ENCODE results near the gene EREG.

Gene EREG

GRCh38 chr4:74320559-74321118 lies 44.3 kb upstream of the EREG start:
- DNase-seq (ENCODE audit: low read depth): peak; percentile 17
- TF ChIP-seq CTCF (conservative IDR thresholded peaks at IDR 0.05; ENCODE audit: low read depth, low read length): peak; percentile 70
- no peak overlapping the region for H3K4me3 ChIP-seq (ENCODE audit: low read length)

GRCh38 chr4:74322301-74322700 lies 42.6 kb upstream of the EREG start:
- H3K4me3 ChIP-seq (ENCODE audit: low read length): no peak overlapping the region
- no peak for DNase-seq (ENCODE audit: low read depth)
- TF ChIP-seq CTCF (conservative IDR thresholded peaks at IDR 0.05; ENCODE audit: low read depth, low read length): no peak

- H3K4me3 ChIP-seq (ENCODE audit: low read length): no peak overlapping the region
Measured at GRCh38 chr4:74323663-74324062, 41.3 kb upstream of the EREG start.

GRCh38 chr4:74324262-74324661 lies 40.7 kb upstream of the EREG start:
- TF ChIP-seq CTCF (conservative IDR thresholded peaks at IDR 0.05; ENCODE audit: low read depth, low read length): no peak
- DNase-seq (ENCODE audit: low read depth): no peak

More at GRCh38 chr4:74323663-74324062, 41.3 kb upstream of the EREG start:
- DNase-seq (ENCODE audit: low read depth): no peak
- no peak for TF ChIP-seq CTCF (conservative IDR thresholded peaks at IDR 0.05; ENCODE audit: low read depth, low read length)

GRCh38 chr4:74325886-74326285 lies 39.1 kb upstream of the EREG start:
- no peak for DNase-seq (ENCODE audit: low read depth)
- no peak overlapping the region for H3K4me3 ChIP-seq (ENCODE audit: low read length)
- TF ChIP-seq CTCF (conservative IDR thresholded peaks at IDR 0.05; ENCODE audit: low read depth, low read length): no peak

More at GRCh38 chr4:74324262-74324661, 40.7 kb upstream of the EREG start:
- H3K4me3 ChIP-seq (ENCODE audit: low read length): no peak overlapping the region

- DNase-seq (ENCODE audit: low read depth): no peak
- no peak overlapping the region for H3K4me3 ChIP-seq (ENCODE audit: low read length)
- TF ChIP-seq CTCF (conservative IDR thresholded peaks at IDR 0.05; ENCODE audit: low read depth, low read length): no peak
Measured at GRCh38 chr4:74327762-74328161, 37.2 kb upstream of the EREG start.

GRCh38 chr4:74328501-74328900 lies 36.4 kb upstream of the EREG start:
- H3K4me3 ChIP-seq (ENCODE audit: low read length): no peak overlapping the region
- TF ChIP-seq CTCF (conservative IDR thresholded peaks at IDR 0.05; ENCODE audit: low read depth, low read length): no peak
- DNase-seq (ENCODE audit: low read depth): no peak
